HG03103 (cell line): ENCODE measurements around the gene PPP3CA.

Experiments used
- ATAC-seq: cut with Tn5 transposase; IDR thresholded peaks from one replicate; pipeline ENCODE4 v1.9.1; 2021; ENCODE audit warnings: low read depth; ENCODE audit not compliant: unreplicated experiment

The PPP3CA gene

GRCh38 chr4:101347267-101347556, at the start of gene PPP3CA:
Gene PPP3CA (minus strand): TSS chr4:101347526.
- peak; percentile 15 for ATAC-seq

GRCh38 chr4:101393256-101393655, 45.9 kb upstream of the PPP3CA start:
- no peak for ATAC-seq

GRCh38 chr4:101370663-101371210, 23.4 kb upstream of the PPP3CA start:
- no peak for ATAC-seq

- no peak for ATAC-seq
These were observed 19.9 kb upstream of the PPP3CA start for GRCh38 chr4:101367201-101367600.

GRCh38 chr4:101366331-101366730, 19.0 kb upstream of the PPP3CA start:
- no peak for ATAC-seq

GRCh38 chr4:101357751-101358150, 10.4 kb upstream of the PPP3CA start:
- no peak for ATAC-seq

GRCh38 chr4:101356928-101357327, 9.6 kb upstream of the PPP3CA start:
- no peak for ATAC-seq

- ATAC-seq: no peak
These were observed 8.7 kb upstream of the PPP3CA start for GRCh38 chr4:101355767-101356702.

- peak; percentile 99 for ATAC-seq
These were observed 7.9 kb upstream of the PPP3CA start for GRCh38 chr4:101355246-101355645.

- ATAC-seq: no peak
These were observed 2.4 kb upstream of the PPP3CA start for GRCh38 chr4:101349801-101350064.

- no peak for ATAC-seq
These were observed 1.9 kb upstream of the PPP3CA start for GRCh38 chr4:101348995-101349800.

- ATAC-seq: no peak
These were observed 1.1 kb upstream of the PPP3CA start for GRCh38 chr4:101348367-101348827.

GRCh38 chr4:101347557-101348366, 436 bp upstream of the PPP3CA start:
- peak; percentile 84 for ATAC-seq

- ATAC-seq: peak; percentile 1
These were observed 717 bp downstream of the PPP3CA start for GRCh38 chr4:101346351-101347266.

- ATAC-seq: no peak
These were observed 1.6 kb downstream of the PPP3CA start for GRCh38 chr4:101345596-101346350.

GRCh38 chr4:101345271-101345595, 2.1 kb downstream of the PPP3CA start:
- no peak for ATAC-seq

GRCh38 chr4:101339332-101339731, 8.0 kb downstream of the PPP3CA start:
- no peak for ATAC-seq

GRCh38 chr4:101337688-101338087, 9.6 kb downstream of the PPP3CA start:
- no peak for ATAC-seq

GRCh38 chr4:101334963-101335572, 12.3 kb downstream of the PPP3CA start:
- ATAC-seq: no peak
